GM12892 (cell line): ENCODE data around the gene CTBP2.

Experiments used
- POLR2A ChIP-seq: IDR thresholded peaks from 2 replicates; pipeline ENCODE4 v1.6.1; 2011; ENCODE audit warnings: low read depth, low read length, control low read depth
- POLR2AphosphoS5 ChIP-seq: IDR thresholded peaks from 2 replicates; pipeline ENCODE4 v1.6.1; 2011; ENCODE audit warnings: low read depth, low read length, control low read depth
- TAF1 ChIP-seq: IDR thresholded peaks from 2 replicates; pipeline ENCODE4 v1.6.1; 2011; ENCODE audit warnings: low read depth, mild to moderate bottlenecking, control low read depth, low read length, borderline replicate concordance

DNA sequence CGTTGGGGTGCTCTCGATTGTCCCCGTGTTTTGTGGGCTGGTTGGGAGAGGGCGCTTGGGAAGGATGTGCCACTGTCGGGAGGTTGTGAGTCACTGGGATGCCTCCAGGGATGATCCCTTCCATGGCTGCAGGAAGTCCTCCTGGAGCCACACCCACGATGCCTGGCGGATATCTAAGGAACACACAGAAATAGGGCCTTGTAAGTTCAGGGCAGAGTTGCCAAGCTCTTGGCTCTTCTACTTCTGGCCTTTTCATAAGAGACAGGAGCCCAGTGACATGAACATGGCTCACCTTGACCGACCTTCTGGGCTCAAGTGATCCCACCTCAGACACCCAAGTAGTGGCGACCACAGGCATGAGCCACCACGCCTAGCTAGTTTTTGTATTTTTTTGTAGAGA is 170.8 kb downstream of the CTBP2 start:
- no peak for TF ChIP-seq POLR2A
- TF ChIP-seq TAF1, result no peak
- TF ChIP-seq POLR2AphosphoS5, result no peak
